Measurements from ENCODE around the gene CEP70. TPM values are rescaled to one million over a fixed set of nuclear protein-coding genes. Genes with fewer than 3 reads are reported as not detected.

Gene CEP70
- total and polyA plus RNA-seq, 4 donors: 6.9 to 26.5 (median 9.1) TPM

DNA sequence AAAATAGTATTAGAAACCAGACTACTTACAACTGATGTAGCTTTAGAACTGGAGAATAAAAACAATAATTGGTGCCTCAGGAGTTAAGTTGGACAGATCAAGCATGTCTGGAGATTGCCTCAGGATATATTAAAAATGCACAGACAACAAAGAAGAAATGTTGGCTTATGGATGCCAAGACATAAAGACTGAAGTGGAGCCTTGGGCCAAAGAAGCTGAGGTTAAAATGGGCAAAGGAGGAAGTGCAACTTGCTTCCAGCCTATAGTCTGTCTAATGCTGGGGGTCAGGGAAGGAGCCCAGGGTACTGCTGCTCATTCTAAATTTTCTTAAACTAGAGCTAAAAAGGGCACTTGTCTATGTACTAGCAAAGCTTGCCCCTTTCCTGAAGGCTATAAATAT is 82.1 kb downstream of the CEP70 start:
- no peaks in the 10 kb centered on the region for H3K27me3 ChIP-seq (ENCODE audit: control insufficient read depth in 4 of 4, insufficient read depth in 4 of 4, low read length in 3 of 4)
- no peak overlapping the region for H3K4me3 ChIP-seq (ENCODE audit: low read depth in 1 of 3, low read length in 3 of 3)
- no peaks in the 10 kb centered on the region for H3K9me3 ChIP-seq (ENCODE audit: control insufficient read depth in 4 of 4, low read length in 3 of 4)
- no peak overlapping the region for H3K27ac ChIP-seq (ENCODE audit: low read depth in 1 of 2, low read length in 2 of 2)
- no peak overlapping the region for H3K9ac ChIP-seq (ENCODE audit: low read depth in 1 of 2, low read length in 2 of 2)
- no peak for DNase-seq (ENCODE audit: low spot score)
- H3K36me3 ChIP-seq (ENCODE audit: control insufficient read depth in 4 of 4, insufficient read depth in 3 of 4, low read depth in 1 of 4, low read length in 3 of 4): peaks cover 0 to 7% (median 4%) of the 10 kb centered on the region in 4 donors
- H3K4me1 ChIP-seq (ENCODE audit: control insufficient read depth in 4 of 4, insufficient read depth in 4 of 4, low read length in 3 of 4): no peaks in the 10 kb centered on the region
- TF ChIP-seq RXRA (IDR thresholded peaks at IDR 0.05): no peak
- TF ChIP-seq, protein P1, sequence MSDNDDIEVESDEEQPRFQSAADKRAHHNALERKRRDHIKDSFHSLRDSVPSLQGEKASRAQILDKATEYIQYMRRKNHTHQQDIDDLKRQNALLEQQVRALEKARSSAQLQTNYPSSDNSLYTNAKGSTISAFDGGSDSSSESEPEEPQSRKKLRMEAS (IDR thresholded peaks at IDR 0.05): no peak
- no peak for TF ChIP-seq NR2F2 (IDR thresholded peaks at IDR 0.05)
- TF ChIP-seq, protein P2, sequence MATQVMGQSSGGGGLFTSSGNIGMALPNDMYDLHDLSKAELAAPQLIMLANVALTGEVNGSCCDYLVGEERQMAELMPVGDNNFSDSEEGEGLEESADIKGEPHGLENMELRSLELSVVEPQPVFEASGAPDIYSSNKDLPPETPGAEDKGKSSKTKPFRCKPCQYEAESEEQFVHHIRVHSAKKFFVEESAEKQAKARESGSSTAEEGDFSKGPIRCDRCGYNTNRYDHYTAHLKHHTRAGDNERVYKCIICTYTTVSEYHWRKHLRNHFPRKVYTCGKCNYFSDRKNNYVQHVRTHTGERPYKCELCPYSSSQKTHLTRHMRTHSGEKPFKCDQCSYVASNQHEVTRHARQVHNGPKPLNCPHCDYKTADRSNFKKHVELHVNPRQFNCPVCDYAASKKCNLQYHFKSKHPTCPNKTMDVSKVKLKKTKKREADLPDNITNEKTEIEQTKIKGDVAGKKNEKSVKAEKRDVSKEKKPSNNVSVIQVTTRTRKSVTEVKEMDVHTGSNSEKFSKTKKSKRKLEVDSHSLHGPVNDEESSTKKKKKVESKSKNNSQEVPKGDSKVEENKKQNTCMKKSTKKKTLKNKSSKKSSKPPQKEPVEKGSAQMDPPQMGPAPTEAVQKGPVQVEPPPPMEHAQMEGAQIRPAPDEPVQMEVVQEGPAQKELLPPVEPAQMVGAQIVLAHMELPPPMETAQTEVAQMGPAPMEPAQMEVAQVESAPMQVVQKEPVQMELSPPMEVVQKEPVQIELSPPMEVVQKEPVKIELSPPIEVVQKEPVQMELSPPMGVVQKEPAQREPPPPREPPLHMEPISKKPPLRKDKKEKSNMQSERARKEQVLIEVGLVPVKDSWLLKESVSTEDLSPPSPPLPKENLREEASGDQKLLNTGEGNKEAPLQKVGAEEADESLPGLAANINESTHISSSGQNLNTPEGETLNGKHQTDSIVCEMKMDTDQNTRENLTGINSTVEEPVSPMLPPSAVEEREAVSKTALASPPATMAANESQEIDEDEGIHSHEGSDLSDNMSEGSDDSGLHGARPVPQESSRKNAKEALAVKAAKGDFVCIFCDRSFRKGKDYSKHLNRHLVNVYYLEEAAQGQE (IDR thresholded peaks at IDR 0.05): no peak
- TF ChIP-seq, protein P3, sequence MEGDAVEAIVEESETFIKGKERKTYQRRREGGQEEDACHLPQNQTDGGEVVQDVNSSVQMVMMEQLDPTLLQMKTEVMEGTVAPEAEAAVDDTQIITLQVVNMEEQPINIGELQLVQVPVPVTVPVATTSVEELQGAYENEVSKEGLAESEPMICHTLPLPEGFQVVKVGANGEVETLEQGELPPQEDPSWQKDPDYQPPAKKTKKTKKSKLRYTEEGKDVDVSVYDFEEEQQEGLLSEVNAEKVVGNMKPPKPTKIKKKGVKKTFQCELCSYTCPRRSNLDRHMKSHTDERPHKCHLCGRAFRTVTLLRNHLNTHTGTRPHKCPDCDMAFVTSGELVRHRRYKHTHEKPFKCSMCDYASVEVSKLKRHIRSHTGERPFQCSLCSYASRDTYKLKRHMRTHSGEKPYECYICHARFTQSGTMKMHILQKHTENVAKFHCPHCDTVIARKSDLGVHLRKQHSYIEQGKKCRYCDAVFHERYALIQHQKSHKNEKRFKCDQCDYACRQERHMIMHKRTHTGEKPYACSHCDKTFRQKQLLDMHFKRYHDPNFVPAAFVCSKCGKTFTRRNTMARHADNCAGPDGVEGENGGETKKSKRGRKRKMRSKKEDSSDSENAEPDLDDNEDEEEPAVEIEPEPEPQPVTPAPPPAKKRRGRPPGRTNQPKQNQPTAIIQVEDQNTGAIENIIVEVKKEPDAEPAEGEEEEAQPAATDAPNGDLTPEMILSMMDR (IDR thresholded peaks at IDR 0.05; ENCODE audit: low read depth, low read length, missing input control): no peak

DNA sequence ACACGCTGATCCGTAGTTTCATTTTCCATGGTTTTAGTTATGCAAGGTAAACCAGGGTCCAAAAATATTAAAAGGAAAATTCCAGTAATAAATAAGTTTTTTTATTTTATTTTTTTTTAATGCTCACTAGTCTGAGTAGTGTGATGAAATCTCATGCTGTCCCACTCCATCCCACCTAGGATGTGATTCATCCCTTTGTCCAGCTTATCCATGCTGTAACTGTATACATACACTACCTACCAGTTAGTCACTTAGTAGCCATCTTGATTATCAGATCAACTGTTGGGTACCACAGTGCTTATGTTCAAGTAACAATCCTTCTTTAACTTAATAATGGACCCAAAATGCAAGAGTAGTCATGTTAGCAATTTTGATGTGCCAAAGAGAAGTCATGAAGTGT is 84.5 kb downstream of the CEP70 start:
- Histone ChIP-seq H3K27ac (ENCODE audit: low read depth in 1 of 2, low read length in 2 of 2) (no peak overlapping the region), H3K4me3 (ENCODE audit: low read depth in 1 of 3, low read length in 3 of 3) (no peak overlapping the region), H3K27me3 (ENCODE audit: control insufficient read depth in 4 of 4, insufficient read depth in 4 of 4, low read length in 3 of 4) (no peaks in the 10 kb centered on the region), H3K36me3 (ENCODE audit: control insufficient read depth in 4 of 4, insufficient read depth in 3 of 4, low read depth in 1 of 4, low read length in 3 of 4) (peaks cover 0 to 16% (median 7%) of the 10 kb centered on the region in 4 donors), H3K9ac (ENCODE audit: low read depth in 1 of 2, low read length in 2 of 2) (no peak overlapping the region), H3K4me1 (ENCODE audit: control insufficient read depth in 4 of 4, insufficient read depth in 4 of 4, low read length in 3 of 4) (no peaks in the 10 kb centered on the region), H3K9me3 (ENCODE audit: control insufficient read depth in 4 of 4, low read length in 3 of 4) (no peaks in the 10 kb centered on the region)
- 98% methylated on average over 2 of the region's 2 CpGs for WGBS
- TF ChIP-seq RXRA (IDR thresholded peaks at IDR 0.05) (no peak), FOXA2 (IDR thresholded peaks at IDR 0.05) (no peak), YY1 (IDR thresholded peaks at IDR 0.05) (no peak), NR2F2 (IDR thresholded peaks at IDR 0.05) (no peak), JUND (IDR thresholded peaks at IDR 0.05) (no peak), GABPA (IDR thresholded peaks at IDR 0.05 in 1 of 2, conservative IDR thresholded peaks at IDR 0.05 in 1 of 2) (no peak), RAD21 (IDR thresholded peaks at IDR 0.05) (no peak)
- TF ChIP-seq, protein P4, sequence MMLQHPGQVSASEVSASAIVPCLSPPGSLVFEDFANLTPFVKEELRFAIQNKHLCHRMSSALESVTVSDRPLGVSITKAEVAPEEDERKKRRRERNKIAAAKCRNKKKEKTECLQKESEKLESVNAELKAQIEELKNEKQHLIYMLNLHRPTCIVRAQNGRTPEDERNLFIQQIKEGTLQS (IDR thresholded peaks at IDR 0.05): no peak
- TF ChIP-seq, protein P5, sequence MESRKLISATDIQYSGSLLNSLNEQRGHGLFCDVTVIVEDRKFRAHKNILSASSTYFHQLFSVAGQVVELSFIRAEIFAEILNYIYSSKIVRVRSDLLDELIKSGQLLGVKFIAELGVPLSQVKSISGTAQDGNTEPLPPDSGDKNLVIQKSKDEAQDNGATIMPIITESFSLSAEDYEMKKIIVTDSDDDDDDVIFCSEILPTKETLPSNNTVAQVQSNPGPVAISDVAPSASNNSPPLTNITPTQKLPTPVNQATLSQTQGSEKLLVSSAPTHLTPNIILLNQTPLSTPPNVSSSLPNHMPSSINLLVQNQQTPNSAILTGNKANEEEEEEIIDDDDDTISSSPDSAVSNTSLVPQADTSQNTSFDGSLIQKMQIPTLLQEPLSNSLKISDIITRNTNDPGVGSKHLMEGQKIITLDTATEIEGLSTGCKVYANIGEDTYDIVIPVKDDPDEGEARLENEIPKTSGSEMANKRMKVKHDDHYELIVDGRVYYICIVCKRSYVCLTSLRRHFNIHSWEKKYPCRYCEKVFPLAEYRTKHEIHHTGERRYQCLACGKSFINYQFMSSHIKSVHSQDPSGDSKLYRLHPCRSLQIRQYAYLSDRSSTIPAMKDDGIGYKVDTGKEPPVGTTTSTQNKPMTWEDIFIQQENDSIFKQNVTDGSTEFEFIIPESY (IDR thresholded peaks at IDR 0.05): no peak
- TF ChIP-seq, protein P1 (IDR thresholded peaks at IDR 0.05): no peak
- DNase-seq (ENCODE audit: low spot score): no peak

Measured in liver (tissue), 9 donors.